ENCODE data around the gene LMF2.

The LMF2 gene

GRCh38 chr22:50482107-50483074 lies 25.1 kb downstream of the LMF2 start:
- DNase-seq (ENCODE audit: low read depth): no peak

- DNase-seq (ENCODE audit: low read depth): peak; percentile 52
Measured at GRCh38 chr22:50481440-50482106, 25.9 kb downstream of the LMF2 start, which contains the start of gene ADM2. Gene ADM2 (plus strand): TSS chr22:50481543. CDS start chr22:50481848, 305 bp downstream.

DNA sequence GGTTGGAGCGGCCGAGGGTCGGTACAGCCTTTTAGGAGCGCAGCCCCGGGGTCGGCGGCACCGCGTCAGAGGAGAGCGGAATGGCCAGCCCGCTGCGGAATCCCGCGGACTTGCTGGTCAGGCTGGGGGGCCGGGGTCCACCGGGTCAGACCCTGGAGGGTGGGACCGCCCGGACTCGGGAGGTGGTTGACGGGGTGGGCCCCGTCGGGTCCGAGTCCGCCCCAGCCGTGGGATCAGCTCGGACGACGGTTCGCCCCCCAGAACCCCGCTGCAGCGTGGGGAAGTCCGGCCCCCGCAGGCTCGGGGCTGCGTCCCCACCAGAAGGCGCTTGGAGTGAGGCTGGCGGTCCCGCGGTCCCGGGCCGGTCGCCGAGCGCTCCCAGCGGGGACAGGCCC lies 26.5 kb downstream of the LMF2 start:
- DNase-seq (ENCODE audit: low read depth): no peak

GRCh38 chr22:50479721-50480120 lies 27.8 kb downstream of the LMF2 start:
- DNase-seq (ENCODE audit: low read depth): no peak

GRCh38 chr22:50477923-50478322 lies 29.6 kb downstream of the LMF2 start:
- DNase-seq (ENCODE audit: low read depth): no peak

DNA sequence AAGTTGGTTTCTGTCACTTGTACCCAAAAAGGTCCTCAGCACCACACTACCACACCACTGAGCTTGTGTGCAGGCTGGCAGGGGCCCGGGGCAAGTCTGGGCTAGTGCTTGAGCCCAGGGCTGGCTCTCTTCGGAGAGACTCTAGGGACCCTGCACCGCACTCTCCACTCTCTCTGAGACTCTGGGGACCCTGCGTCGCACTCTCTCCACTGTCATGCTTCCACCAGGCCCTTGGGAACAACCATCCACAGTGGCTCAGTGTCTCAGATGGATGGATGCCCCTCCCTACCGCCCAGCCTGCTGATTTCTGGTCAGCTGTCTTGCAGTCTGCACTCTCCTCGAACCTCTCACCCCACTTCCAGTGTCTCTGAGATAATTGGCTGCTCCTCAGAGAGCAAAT lies 30.6 kb downstream of the LMF2 start:
- DNase-seq (ENCODE audit: low read depth): no peak

- DNase-seq (ENCODE audit: low read depth): no peak
Measured at GRCh38 chr22:50475652-50476002, 31.9 kb downstream of the LMF2 start.

GRCh38 chr22:50474710-50475651 lies 32.5 kb downstream of the LMF2 start, which contains the start of gene SBF1:
Gene SBF1 (minus strand): TSS chr22:50475035. CDS start chr22:50474840, 195 bp downstream.
- DNase-seq (ENCODE audit: low read depth): peak; percentile 86

- no peak for DNase-seq (ENCODE audit: low read depth)
Measured at GRCh38 chr22:50473855-50474671, 33.4 kb downstream of the LMF2 start.

DNA sequence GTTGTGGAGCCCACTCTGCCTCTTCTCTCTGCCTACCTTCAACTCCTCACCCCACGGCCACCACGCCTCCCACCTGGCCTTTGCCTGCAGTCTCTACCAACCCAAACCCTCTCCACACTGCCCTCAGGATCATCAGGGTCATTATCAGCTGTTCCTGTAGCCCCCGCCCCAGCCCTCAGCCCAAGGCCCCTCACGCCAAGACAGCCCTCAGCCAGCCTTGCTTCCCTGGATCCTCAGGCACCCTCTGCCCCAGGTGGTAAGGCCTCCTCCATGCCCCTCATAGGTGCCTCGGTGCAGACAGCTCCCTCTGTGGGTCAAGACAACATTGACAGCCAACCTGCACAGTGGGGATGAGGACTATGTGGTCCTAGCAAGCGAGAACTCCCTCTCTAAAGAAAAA lies 34.4 kb downstream of the LMF2 start:
- DNase-seq (ENCODE audit: low read depth): peak; percentile 19

- no peak for DNase-seq (ENCODE audit: low read depth)
Measured at GRCh38 chr22:50471962-50472361, 35.5 kb downstream of the LMF2 start.

GRCh38 chr22:50471197-50471847 lies 36.2 kb downstream of the LMF2 start:
- no peak for DNase-seq (ENCODE audit: low read depth)

- DNase-seq (ENCODE audit: low read depth): no peak
Measured at GRCh38 chr22:50470491-50470890, 37.0 kb downstream of the LMF2 start.

DNA sequence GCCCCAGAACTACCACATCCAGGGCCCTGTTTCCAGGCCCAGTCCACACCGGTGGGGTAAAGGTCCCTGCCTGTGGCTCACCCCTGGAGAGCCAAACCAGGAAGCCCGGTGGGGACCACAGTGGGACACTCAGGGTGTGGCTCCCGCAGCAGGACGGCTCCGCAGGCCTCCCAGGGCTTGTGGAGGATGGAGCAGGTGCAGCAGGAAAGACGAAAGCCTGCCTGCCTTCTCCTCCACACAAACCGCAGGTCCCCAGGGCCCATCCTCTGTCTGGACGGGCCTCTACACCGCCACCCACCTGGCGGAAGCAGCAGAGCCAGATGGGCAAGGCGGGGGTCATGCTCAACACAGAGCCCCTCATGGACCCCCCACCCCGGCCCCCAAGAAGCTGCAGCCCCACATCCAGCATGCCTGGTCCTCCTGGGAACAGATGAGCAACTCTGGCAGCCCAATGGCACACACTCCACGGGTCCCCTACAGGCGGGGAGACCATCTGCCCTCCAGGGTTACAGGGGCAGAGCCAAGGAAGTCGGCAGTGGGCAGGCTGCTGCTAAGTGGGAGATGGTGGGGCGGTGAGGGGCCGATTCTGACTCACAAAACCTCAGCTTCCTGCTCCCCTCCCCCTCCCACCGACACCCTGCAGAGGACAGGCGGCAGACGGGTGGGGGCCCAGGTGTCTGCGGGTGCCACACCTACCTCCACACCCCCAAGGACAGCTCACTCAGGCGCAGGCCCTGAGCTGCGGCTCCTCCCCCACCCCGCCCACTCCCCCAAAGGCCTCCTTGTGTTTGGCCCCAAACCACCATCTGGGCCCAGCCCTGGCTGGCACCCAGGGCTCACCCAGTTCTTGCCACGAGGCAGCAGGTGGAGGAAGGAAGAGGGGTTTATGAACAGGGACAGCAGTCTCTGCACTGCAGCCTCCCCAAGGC lies 37.9 kb downstream of the LMF2 start:
- DNase-seq (ENCODE audit: low read depth): peak; percentile 90

DNA sequence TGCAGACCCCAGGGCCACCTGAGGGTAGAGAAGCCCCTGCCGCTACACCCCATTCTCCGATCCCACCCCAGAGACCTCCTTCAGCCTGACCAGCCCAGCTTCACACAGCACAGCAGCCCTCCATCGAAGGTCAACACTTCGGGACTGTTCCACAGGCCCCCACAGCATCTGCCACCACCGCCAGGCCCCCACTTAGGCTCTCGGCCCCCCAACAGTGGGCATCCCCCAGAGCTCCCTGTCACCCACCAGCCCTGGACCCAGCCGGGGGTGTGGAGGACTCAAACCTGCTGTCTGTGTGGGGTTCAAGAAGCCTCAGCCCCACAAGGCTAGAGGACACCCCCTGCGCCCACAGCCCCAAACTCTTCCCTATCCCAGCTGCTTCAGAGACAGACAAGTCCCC lies 38.9 kb downstream of the LMF2 start:
- DNase-seq (ENCODE audit: low read depth): no peak

- no peak for DNase-seq (ENCODE audit: low read depth)
Measured at GRCh38 chr22:50467773-50468440, 39.6 kb downstream of the LMF2 start.

DNA sequence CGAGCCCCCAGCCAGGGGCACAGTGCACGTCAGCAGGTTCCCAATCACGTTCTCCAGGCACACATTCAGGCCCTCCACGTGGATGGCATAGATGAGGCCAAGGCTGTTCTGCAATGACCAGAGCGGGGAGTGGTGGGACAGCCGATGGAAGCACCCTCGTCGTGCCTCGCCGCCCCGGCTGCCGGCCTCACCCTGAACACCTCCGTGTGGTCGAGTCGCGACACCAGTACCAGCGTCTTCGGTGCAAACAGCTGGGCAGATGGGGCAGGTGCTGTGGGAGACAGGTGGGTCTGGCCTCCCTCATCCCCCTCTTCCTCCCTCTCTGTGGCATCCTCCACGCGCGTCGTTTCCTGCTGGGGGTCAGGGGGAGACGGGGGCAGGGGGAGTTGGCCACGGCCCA lies 40.2 kb downstream of the LMF2 start:
- no peak for DNase-seq (ENCODE audit: low read depth)

DNA sequence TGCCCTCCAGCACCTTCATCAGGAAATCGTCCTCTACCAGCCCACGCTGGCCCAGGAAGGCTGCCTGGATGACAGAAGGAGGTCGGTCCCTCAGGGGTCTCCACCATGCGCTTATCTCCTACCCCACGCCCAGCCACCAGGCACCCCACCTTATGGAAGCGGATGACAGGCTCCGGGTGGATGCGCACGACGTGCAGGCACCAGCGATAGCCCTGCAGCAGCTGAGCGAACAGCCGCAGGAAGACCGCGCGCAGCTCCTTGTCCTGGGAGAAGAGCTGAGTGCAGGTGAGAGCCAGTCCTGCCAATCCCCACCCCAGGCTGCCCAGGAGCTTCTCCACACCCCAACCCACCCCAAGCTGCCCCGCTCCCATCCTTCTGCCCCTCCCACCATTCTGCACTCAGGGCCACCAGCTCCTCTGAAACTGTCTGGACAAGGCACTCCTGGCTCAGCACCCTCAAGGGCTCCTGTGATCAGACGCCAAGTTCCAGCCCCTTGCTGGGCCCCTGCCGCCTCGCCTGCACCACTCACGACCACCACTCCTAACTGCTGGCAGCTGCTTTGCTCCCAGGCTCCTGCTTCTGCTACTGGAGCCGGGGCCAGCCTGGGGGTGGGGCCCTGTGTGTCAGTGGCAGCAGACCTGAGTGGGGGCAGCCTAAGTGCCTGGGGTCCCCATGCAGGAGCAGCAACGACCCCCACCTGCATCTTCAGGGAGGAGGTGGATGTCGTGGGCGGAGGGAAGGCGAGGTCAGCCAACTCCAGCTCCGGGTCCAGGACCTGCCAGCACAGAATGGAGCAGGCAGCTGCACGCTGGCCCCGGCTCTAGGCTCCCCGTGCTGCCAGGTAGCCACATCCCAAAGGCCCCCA lies 42.2 kb downstream of the LMF2 start:
- no peak for DNase-seq (ENCODE audit: low read depth)

All from activated T-helper 9 cell treated with anti-CD3 and anti-CD28 coated beads, Interleukin-2, amount 50 U/mL, for 16 hours (primary cell).